Fibroblast of villous mesenchyme (primary cell): ENCODE results near the gene COA1. TPM values are rescaled to one million over a fixed set of nuclear protein-coding genes. Genes with fewer than 3 reads are reported as not detected.
"Not testable (repeated sequence)": the region's sequence is repeated elsewhere in the genome, so short reads cannot be mapped to it uniquely, and the experiment has no call there.

ENCODE experiments used
- DNase-seq: peaks from one replicate; pipeline ENCODE4 v3.0.0-alpha.2; 2010; ENCODE audit warnings: low read depth
- H3K4me3 ChIP-seq: 2 replicates; pipeline ENCODE4 v1.5.1; 2011; ENCODE audit warnings: low read depth, mild to moderate bottlenecking, low read length
- CTCF ChIP-seq: IDR thresholded peaks from 2 replicates; pipeline ENCODE4 v1.5.1; 2012; ENCODE audit warnings: low read depth, mild to moderate bottlenecking, low read length; ENCODE audit not compliant: insufficient read depth
- total RNA-seq: library from RNA; depleted of rRNA; stranded (reverse); fragments of >200 nt; gene quantifications from 2 replicates; pipeline ENCODE4 v1.2.3, GENCODE V29; 2012

The COA1 gene
- total RNA-seq, 1 donor = 41.5 TPM

- no peak for TF ChIP-seq CTCF
- DNase-seq = no peak
- no peak overlapping the region for H3K4me3 ChIP-seq
Measured at GRCh38 chr7:43604251-43604650, 125.1 kb downstream of the COA1 start.

GRCh38 chr7:43602256-43602655, 127.1 kb downstream of the COA1 start:
- DNase-seq = no peak
- TF ChIP-seq CTCF = no peak
- H3K4me3 ChIP-seq = no peak overlapping the region

GRCh38 chr7:43600056-43600455, 129.3 kb downstream of the COA1 start:
- no peak for DNase-seq
- H3K4me3 ChIP-seq = no peak overlapping the region
- no peak for TF ChIP-seq CTCF

GRCh38 chr7:43596426-43596825, 132.9 kb downstream of the COA1 start:
- H3K4me3 ChIP-seq = not testable (repeated sequence)

GRCh38 chr7:43594020-43594419, 135.3 kb downstream of the COA1 start:
- no peak for DNase-seq
- TF ChIP-seq CTCF = no peak
- no peak overlapping the region for H3K4me3 ChIP-seq

More at GRCh38 chr7:43596426-43596825, 132.9 kb downstream of the COA1 start:
- DNase-seq = not testable (repeated sequence)

- H3K4me3 ChIP-seq = no peak overlapping the region
- no peak for DNase-seq
- no peak for TF ChIP-seq CTCF
Measured at GRCh38 chr7:43593010-43593409, 136.3 kb downstream of the COA1 start.

- DNase-seq = no peak
Measured at GRCh38 chr7:43592326-43592725, 137.0 kb downstream of the COA1 start.

More at GRCh38 chr7:43592326-43592725, 137.0 kb downstream of the COA1 start:
- H3K4me3 ChIP-seq = no peak overlapping the region
- no peak for TF ChIP-seq CTCF
